Muscle of arm (tissue), 12 donors: ENCODE measurements around the gene LRP11. TPM values are rescaled to one million over a fixed set of nuclear protein-coding genes. Genes with fewer than 3 reads are reported as not detected.
A peak's percentile ranks its signal among the peaks of the same experiment; 100 is the strongest.
"Not testable (repeated sequence)": the region's sequence is repeated elsewhere in the genome, so short reads cannot be mapped to it uniquely, and the experiment has no call there.

Experiments used
- DNase-seq: peaks from one replicate; pipeline ENCODE4 v3.0.0-alpha.2; 2013
- polyA plus RNA-seq, 12 donors: library from polyadenylated mRNA; unstranded; fragments of 120-200 nt; gene quantifications; one replicate each; pipeline ENCODE4 v1.2.1, GENCODE V29; 2013; ENCODE audit not compliant: insufficient read length in 12 of 12

LRP11 gene
- polyA plus RNA-seq, 12 donors: 16.6 to 33.3 (median 24.4) TPM; not detected in 1

- no peak for DNase-seq
Measured at GRCh38 chr6:149899486-149899885, 35.3 kb upstream of the LRP11 start.

DNA sequence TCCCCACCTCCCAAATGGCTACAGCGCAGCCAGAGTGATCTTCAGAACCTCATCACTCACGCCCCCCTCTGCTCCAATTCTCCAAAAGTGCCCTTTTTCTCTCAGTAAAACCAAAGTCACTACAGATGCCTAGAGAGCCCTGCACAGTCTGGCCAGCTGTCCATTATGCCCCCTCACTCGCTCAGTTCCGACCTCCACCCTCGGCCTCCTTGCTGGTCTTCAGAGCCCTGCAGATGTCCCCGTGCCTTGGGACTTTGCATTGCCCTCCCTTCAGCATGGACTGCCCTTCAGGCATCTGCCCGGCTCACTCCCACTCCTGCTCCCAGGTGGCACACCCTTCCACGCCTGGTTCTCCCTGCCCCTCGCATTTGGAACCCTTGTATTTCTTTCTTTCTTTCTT is 34.8 kb upstream of the LRP11 start:
- DNase-seq: no peak

DNA sequence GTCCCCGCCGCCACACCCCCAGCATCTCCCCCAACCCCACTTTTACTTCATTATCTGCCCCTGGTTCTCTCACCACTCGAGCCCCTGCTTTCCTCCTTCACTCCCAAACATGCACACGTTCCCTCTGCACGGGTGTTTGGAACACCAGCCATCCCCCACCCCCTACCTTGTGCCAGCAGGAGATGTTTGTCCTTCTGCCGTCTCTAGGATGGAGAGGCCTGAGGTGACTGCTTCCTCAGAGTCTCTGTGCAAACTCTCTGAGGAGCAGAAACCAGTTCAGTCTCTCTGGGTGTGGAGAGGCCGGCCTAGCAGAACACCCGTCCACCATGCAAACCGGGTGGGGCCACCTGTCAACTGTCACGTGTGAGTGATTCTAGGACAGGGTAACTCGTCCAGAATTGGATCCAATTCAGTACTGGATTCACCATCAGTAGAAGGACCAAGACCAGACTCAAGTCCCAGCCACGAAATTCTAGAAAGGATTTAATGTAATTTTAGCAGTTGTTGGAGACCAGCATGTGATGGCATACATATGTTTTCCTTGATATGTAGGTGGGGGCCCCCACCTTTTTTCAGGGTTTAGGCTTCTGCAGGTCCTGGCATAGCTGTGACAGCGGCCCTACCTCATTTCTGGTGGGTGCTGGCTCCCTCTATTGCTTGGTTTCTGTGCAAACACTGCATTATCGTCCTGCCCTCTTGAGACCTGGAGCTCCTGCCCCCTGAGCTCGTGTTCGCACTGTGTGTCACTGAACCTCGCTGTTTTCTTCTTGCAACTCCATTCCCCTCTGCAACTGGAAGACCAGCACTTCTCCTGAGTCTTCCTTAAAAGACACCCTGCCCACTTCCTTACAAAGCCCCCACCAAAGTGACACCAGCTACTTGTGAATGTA is 33.9 kb upstream of the LRP11 start, which contains the start of gene RAET1E:
Gene RAET1E, minus strand, starts transcription at position 259 of the 890 bp plus-strand sequence. CDS start 7,212 bp downstream, outside the sequence.
- no peak for DNase-seq

GRCh38 chr6:149897015-149897697 is 33.0 kb upstream of the LRP11 start:
- peak; percentile 76 for DNase-seq

DNA sequence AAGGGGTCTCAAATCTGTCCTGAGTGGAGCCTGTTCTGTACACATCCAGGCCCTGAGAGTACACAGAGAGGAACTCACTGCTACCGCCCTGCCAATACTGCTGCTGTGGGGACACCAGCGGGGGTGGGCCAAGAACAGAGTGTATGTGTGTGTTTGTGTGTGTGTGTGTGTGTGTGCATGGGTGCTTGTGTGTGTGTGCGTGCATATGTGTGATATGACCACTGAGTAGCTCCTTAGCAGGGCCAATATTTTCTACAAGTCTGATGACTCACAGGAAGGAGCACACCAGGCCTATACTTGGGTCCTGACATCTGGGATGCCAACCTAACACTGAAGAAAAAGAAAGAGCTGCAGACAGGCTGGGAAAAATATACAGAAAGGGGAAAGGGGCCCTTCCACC is 32.3 kb upstream of the LRP11 start:
- DNase-seq: no peak

GRCh38 chr6:149895833-149896271 is 31.7 kb upstream of the LRP11 start:
- DNase-seq: no peak

GRCh38 chr6:149895048-149895590 is 31.0 kb upstream of the LRP11 start:
- peak; percentile 65 for DNase-seq

DNA sequence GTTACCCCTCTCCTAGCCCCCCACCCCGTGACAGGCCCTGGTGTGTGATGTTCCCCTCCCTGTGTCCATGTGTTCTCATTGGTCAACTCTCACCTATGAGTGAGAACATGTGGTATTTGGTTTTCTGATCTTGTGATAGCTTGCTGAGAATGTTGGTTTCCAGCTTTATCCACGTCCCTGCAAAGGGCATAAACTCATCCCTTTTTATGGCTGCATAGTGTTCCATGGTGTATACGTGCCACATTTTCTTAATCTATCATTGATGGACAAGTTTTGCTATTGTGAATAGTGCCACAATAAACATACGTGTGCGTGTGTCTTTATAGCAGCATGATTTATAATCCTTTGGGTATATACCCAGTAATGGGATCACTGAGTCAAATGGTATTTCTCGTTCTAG is 27.7 kb upstream of the LRP11 start:
- not testable (repeated sequence) for DNase-seq

DNA sequence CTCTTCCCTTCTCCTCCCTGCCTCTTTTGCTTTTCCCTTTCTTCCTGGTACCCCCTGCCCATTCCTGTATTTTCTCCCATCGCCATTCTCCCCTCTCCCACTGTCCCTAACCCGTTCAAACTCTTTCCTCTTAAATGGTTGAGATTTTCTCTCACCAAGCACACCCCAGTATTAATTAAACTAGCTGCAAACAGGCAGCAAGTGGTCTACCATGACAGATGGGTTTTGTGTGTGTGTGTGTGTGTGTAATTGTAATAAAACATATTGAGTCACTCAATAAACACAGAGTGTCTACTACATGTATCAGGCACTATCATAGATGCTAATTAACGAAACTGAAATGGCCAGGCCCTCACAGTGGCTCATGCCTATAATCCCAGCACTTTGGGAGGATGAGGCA is 27.1 kb upstream of the LRP11 start:
- DNase-seq: no peak

GRCh38 chr6:149890629-149891045 is 26.5 kb upstream of the LRP11 start:
- no peak for DNase-seq

DNA sequence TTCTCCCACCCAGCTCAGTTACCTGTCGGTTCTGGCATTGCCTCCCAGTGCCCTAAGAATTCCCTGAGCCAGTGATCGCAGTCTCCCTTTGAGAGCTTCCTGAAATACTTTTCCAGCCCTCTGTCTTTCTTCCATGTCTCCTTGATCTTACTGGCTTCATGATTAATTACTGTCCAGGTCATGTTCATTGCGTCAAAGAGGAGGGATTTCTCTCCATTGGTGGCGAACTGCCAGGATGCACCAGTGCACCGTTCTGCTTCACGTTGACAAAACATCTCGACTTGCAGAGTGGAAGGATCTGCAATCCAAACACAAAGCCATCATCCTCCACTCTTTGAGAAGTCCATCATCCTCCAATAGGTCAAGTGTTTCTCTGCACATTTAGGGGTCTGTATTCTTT is 25.2 kb upstream of the LRP11 start:
- no peak for DNase-seq

DNA sequence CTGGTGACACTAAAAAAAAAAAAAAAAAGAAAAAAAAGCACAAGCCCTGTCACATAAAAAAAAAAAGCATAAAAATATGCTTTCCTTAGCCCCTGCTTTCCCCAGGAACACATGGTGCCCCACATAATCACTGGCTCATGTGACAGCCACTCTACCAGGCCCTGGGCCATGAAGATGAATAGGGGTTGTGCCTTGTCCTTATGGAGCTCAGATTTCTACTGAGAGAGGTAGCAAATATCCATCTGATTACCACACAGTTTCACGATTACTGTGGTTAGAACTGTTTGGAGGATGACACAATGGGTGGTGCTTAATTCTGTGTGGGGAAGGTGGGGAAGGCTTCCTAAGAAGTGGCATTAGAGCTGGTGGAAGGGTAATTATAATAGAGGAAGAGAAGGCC is 24.5 kb upstream of the LRP11 start:
- DNase-seq: no peak

GRCh38 chr6:149888093-149888492 is 23.9 kb upstream of the LRP11 start:
- DNase-seq: no peak

DNA sequence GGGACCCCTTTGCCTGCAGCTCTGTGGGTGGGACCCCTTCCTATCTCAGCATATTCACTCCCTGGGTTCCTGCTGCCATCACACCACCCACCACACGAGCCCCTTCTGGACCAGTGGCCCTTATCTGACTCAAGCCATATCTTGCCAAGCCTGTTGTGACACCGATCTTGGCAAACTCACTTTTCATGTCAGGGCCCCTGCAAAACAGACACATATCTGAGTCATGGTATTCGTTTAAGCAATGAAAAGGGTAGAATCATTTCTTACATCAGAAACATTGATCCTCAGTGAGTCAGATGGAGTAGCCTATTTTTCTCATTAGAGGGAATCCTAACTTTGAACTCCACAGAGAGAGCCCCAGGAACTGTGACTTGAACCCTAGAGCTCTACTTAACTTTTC is 23.2 kb upstream of the LRP11 start:
- no peak for DNase-seq

- no peak for DNase-seq
Measured at GRCh38 chr6:149885888-149886287, 21.7 kb upstream of the LRP11 start.

GRCh38 chr6:149884617-149885016 is 20.5 kb upstream of the LRP11 start:
- no peak for DNase-seq

- no peak for DNase-seq
Measured at GRCh38 chr6:149884215-149884614, 20.1 kb upstream of the LRP11 start.

DNA sequence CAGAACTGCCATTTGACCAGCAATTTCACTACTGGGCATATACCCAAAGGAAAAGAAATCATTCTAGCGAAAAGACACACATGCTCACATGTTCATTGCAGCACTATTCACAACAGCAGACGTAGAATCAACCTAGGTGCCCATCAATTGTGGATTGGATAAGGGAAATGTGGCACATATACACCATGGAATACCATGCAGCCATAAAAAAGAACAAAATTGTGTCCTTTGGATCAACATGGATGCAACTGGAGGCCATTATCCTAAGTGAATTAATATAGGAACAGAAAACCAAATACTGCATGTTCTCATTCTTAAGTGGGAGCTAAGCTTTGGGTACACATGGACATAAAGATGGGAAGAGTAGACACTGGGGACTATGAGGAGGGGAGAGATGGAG is 17.7 kb upstream of the LRP11 start:
- DNase-seq: no peak

DNA sequence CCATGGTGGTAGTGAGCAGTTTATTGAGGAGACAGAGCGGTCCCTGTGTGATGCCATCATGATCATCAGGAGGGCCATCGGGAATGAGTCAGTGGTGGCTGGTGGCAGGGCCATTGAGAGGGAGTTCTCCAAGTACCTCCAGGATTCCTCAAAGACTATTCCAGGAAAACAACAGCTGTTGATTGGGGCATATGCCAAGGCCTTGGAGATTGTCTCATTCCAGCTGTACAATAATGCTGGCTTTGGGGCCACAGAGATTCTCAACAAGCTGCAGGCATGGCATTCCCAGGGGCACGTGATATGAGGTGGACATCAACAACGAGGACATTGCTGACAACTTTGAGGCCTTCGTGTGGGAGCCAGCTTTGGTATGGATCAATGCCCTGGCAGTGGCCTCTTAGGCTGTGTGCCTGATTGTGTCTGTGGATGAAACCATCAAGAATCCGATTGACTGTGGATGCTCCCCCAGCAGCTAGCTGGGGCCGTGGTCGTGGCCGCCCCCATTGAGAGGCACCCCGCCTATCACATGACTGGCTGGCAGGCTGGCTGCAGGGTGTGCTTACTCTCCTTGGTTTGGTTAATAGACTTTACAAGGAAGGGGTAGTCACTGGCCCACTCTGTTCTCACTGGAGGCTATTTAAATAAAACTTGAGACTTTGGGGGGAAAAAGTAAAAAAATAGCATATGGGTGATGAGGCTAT is 17.1 kb upstream of the LRP11 start:
- DNase-seq: no peak

DNA sequence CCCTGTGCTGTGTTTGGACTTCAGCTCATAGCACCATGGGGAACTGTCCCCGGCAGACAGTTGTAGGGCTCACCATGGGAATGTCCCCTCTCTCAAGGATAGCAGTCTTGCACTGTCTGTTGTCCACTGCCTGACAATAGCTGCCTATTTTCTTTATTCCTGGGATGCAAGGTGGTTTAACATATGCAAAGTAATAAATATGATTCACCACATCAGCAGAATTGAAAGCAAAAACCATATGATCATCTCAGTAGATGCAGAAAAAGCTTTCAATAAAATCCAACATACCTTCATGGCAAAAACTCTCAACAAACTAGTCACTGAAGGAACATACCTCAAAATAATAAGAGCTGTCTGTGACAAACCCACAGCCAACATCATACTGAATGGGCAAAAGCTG is 13.5 kb upstream of the LRP11 start:
- no peak for DNase-seq

DNA sequence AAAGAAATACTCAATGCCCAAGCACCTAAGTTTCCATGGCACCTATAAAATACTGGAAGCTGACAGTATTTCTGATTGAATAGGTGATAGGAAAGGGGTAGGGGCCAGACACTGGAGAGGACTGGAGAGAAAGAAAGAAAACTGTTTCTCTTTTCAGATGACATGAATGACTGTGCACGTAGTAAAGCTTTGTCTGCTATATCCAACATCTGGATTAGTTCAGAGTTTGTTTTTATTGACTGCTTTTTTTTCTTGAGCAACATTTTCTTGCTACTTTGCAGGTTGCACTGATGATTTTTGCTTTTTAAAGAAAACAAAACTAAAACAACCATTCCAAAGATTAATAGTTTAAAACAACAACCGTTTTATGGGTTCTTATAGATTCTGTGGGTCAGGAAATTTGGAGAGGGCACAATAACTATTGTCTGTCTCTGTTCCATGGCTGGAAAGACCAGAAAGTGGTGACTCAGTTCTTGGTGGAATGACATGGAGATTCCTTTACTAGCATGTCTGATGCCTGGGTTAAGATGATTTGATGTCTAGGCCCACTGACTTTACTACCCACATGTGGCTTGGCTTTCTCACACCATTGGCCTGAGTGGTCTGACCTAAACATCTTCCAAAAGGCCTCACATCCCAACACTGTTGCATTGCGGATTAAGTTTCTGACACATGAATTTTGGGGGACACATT is 12.2 kb upstream of the LRP11 start:
- no peak for DNase-seq

DNA sequence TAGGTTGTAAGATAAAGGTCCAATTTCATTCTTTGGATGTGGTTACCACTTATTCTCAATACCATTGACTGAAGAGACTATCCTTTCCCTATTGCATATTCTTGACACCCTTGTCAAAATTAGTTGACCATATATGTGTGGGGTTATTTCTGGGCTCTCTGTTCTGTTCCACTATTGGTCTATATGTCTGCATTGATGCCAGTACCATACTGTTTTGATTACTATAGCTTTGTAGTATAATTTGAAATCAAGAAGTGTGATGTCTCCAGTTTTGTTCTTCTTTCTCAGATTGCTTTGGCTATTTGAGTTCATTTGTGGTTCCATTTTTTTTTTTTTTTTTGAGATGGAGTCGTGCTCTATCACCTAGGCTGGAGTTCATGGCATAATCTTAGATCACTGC is 8.1 kb upstream of the LRP11 start:
- DNase-seq: no peak
